ENCODE measurements around the gene UNKL.
"Not testable (repeated sequence)": the region's sequence is repeated elsewhere in the genome, so short reads cannot be mapped to it uniquely, and the experiment has no call there.

Gene UNKL

DNA sequence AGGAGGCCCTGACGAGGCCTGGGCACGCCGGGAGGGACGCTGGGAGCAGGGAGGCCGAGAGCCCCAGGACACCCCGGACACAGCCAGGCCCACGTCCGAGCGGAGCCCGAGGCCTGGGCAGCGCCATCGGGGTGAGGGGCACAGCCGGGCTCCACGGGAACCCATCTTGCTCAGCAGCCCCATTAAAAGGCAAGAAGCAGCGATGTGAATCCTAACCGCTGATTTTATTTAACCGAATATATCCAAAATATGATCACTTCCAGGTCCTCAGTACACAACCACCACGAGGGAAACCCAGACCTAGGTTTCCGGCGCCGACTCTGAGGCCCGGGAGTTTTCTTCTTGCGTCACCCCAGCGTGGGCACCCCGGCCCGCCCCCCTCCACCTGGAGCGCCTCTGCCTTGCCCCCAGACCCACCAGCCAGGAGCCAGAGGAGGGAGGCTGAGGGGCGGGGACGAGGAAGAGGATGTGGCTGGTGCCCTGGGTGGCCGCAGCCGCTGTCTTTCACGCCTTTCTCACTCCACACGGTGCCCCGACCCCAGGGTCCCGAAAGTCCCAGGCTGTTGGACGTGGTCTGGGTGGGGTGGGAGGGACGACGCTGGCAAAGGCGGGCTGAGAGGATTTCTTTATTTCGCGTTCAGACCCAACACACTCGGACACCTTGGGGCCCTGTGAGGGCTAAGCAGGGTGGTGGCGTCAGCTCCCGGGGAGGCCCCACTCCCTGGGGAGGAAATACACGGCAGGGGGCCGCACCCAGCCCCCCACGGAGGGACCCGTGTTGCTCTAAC lies 30.4 kb upstream of the UNKL start:
- DNase-seq = no peak

DNA sequence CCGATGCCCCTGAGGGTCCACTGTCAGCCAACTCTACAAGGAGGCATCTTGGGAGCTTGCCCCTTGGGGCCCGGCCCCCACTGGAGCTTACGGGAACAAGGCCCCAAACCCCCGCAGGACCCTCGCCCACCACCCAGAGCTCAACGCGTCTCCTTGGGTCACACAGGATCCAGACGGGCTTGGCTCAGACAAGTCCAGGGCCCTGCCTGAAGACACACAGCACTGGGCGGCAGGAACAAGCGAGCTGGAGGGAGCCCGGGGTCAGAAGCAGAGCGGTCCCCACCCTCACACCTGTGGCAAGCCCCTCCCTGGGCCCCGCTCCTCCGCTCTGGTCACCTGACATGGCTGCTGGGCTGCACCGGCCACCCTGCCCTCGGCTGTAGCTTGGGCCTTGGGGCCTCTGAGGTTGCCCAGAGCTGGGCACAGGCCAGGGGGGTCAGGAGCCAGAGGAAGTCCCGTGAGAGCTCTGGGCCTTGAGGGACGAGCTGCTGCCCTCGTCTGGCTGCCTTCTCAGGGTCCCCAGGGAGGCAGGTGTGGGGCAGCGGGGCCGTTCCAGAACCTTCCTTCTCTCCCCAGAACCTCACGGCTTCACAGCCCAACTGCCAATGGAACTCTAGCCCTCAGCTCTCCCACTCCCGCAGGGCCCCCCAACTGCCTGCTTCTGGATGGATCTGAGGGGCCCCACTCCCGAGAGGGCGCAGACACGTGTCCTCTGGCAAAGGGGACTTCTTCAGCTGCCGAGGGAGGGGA lies 29.7 kb upstream of the UNKL start, which contains the start of gene CCDC154:
TSS of gene CCDC154 (minus strand) at position 577 of the 750 bp plus-strand sequence. CDS start at position 343, 234 bp downstream.
- DNase-seq = no peak

- no peak for DNase-seq
Observed at GRCh38 chr16:1443403-1443973, 29.0 kb upstream of the UNKL start.

- no peak for DNase-seq
Observed at GRCh38 chr16:1442697-1443096, 28.2 kb upstream of the UNKL start.

DNA sequence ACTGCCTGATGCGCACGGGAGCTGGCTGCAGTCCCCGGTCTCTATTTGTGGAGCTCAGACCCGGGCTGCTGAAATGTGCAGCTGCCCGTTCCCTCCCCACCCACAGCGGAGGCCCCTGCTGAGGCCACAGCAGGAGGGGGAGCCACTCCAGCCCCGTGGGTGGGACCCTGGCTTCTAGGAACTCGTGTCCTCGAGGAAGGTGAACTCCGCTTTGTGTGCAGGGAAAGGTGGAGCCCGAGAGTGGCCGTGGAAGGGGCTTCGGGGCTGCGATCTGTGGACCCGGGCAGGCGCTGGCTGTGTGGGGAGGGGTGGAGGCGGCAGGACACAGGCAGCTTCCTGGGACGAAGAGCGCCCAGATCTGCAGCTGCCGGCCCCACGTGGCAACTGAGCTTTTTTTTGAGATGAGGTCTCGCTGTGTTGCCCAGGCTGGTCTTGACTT lies 26.9 kb upstream of the UNKL start:
- no peak for DNase-seq

- not testable (repeated sequence) for DNase-seq
Observed at GRCh38 chr16:1439699-1440074, 25.2 kb upstream of the UNKL start.

- no peak for DNase-seq
Observed at GRCh38 chr16:1439058-1439698, 24.7 kb upstream of the UNKL start.

DNA sequence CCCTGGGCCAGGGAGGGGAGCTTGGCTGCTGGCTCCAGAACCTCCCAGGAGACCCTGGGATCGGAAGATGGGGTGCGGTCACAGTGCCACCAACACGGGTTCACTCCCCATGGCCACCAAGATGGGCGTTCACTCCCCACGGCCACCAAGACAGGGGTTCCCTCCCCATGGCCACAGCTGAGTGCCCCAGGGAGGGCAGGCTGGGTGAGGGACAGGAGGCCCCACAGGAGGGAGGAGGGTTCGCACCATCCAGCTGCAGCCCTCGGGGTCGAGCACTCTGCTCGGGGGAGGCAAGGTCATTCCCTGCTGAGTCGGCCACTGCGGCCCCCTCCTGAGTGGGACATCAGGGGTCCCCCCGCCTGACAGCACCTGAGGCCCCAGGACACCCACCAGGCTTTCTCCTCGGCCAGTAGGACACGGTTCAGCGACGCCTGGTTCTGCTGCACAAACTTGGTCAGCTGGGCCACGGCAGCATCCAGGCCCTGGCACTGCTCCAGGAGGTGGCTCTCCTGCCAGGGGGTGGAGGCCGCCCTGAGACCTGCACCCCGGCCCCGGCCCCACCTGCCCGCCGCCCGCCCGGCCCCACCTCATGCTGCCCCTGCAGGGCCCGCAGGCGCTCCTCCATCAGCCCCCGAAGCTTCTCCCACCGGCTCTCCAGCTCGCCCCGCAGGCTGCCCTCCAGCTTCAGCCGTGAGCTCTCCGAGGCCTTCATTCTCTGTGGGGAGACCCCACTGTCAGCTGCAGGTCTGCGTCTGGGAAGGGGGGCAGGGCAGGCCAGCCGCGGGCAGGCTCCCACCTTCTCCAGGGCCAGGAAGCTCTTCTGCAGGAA lies 23.9 kb upstream of the UNKL start:
- DNase-seq = no peak

- no peak for DNase-seq
Observed at GRCh38 chr16:1437606-1438005, 23.1 kb upstream of the UNKL start.

- no peak for DNase-seq
Observed at GRCh38 chr16:1436731-1437355, 22.3 kb upstream of the UNKL start.

GRCh38 chr16:1435921-1436697 lies 21.6 kb upstream of the UNKL start:
- no peak for DNase-seq

DNA sequence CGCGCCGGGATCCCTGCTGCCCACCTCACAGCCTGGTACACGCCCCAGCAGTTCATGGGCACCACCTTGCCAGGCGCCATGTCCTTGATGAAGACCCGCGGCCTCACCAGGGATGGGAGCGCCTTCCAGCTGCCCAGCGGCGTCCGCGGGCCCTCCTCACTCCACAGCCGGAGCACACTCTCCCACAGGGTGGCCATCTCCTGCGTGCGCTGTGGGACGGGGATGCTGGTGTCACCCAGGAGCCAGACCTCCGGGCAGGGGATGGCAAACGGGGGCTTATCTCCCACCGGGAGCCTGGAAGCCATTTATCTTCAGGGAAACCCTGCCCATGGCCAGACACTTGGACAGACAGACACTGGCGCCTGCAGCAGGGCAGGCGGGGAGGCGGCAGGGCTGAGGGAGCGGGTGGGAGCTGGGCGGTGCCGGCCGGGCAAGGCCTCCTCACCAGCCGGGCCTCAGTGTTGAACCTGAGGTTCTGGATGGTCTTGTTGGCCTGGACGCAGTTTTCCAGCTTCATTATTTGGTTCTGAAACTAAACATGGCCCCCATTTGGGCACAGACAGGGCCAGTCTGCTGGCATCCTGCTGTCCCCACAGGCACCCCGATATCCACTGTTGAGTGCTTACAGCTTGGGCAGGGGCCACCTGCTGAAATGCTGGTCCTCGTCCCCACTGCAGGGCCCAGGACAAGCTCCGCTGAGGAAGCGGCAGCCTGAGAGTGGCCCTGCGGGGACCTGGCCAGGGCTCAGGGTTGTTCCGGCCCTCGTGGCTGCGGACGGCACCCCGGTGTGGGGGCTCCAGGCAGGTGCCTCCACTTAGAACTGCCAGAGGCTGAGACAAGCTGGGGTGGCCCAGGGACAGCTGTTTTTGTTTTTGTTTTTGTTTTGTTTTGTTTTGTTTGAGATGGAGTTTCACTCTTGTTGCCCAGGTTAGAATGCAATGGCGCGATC lies 20.4 kb upstream of the UNKL start:
- no peak for DNase-seq

DNA sequence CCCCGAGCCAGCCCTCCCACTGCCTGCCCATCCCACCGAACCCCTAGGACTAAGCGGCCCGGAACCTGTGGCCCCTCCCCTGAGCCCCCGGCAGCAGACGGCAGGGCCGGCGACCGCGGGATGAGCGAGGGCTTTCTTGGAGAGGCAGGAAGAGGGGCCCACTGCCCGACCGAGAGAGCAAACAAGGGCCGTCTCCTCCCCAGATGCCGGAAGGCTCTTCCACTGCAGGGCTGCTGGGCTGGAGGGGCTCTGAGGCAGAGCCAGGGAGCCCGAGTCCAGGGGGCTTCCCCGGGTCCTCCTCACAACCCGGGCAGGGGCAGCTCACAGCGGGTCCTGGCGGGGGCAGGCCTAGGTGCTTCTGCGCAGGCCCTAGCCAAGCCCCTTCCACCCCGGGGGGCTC lies 19.3 kb upstream of the UNKL start:
- no peak for DNase-seq

DNA sequence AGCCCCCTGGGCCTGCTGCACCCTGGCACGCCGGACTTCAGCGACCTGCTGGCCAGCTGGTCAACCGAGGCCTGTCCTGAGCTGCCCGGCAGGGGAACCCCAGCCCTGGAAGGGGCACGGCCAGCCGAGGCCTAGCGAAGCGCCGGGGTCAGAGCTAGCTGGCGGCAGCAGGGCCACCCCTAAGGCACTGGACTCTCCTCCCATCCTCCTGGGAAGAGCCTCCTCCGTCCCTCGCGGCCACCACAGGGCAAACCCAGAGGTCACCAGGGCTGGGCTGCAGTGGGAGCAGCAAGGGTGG lies 18.7 kb upstream of the UNKL start:
- DNase-seq = no peak

- DNase-seq = no peak
Observed at GRCh38 chr16:1432388-1433262, 18.1 kb upstream of the UNKL start.

GRCh38 chr16:1431497-1432270 lies 17.2 kb upstream of the UNKL start:
- no peak for DNase-seq

DNA sequence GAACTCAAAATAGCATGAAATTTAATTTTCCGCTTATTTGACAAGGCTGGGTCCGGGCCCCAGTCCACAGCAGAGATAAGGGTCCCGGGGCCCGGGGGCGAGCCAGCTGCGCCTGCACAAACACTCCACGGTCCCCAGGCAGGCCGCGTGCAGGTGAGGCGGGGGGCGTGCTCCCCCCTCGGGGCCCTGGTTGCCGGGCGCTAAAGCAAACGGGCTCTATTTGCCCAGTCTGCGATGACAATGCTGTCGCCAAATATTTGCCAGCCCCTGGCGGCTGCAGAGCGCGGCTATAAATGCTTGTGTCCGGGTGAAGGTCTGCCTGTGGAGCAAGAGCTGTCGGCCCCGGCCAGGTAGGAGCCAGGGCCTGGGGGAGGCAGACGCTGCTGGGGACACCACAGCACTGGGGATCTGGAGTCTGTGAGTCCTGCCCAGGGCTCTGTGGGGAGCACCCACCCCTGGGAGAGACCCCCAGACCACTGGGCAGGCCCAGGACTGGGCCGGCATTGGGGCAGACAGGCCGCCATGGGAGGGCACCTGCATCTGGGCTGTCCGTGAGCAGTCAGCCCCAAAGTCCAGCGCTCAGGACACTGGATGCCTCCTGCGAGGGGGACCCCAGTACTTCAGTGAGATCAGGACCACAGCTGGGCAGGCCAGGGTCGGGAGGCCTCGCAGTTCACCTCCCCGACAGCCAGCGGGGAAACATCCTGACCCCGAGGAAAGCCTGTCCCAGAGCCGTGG lies 16.4 kb upstream of the UNKL start, which contains the start of gene PERCC1:
TSS of gene PERCC1 (plus strand) at position 320 of the 738 bp plus-strand sequence. CDS start 1,516 bp downstream, outside the sequence.
- DNase-seq = no peak

Data from hematopoietic multipotent progenitor cell treated with erythropoietin and hydrocortisone succinate and interleukin-3 and kit ligand, for 4 days (in vitro differentiated cells).